ENCODE data around the gene PPIF. TPM values are rescaled to one million over a fixed set of nuclear protein-coding genes. Genes with fewer than 3 reads are reported as not detected.

Gene PPIF
- total and polyA plus RNA-seq, 2 of the 13 experiments (the other 11 are each of a cell fraction or from before 2014, with no cell fraction given) = 147 to 157 TPM

GRCh38 chr10:79360499-79361342 is 13.5 kb downstream of the PPIF start:
- DNase-seq (ENCODE audit: low spot score) (no peak), ATAC-seq (no peak), FAIRE-seq (no peak)
- no peaks in the 10 kb centered on the region for H3K27me3 ChIP-seq (ENCODE audit: control insufficient read depth in 1 of 2, insufficient read depth in 2 of 2, low read length in 2 of 2)
- H3K4me1 ChIP-seq (ENCODE audit: insufficient read depth, low read length) = peaks cover 27% of the 10 kb centered on the region
- H4K20me1 ChIP-seq (ENCODE audit: insufficient read depth, low read length) = no peaks in the 10 kb centered on the region; the same call in none of the 2 replicates
- H3K9me3 ChIP-seq (ENCODE audit: low read length) = no peaks in the 10 kb centered on the region
- no peak overlapping the region for H2AFZ ChIP-seq (ENCODE audit: low read length)
- no peak overlapping the region for H3K9ac ChIP-seq (ENCODE audit: insufficient read depth, low read depth, low read length)
- no peak overlapping the region for H3K4me3 ChIP-seq (replicated peaks in 1 of 3; ENCODE audit: insufficient read depth in 1 of 3, low read depth in 2 of 3, low read length in 3 of 3)
- 93% methylated on average over 5 of the region's 5 CpGs for WGBS (ENCODE audit: low lambda C conversion rate)
- H3K4me2 ChIP-seq (ENCODE audit: low read depth, low read length) = no peak overlapping the region
- in situ Hi-C loops (cut with HindIII; ENCODE audit: extremely low pct_ligation_motif_present, low pct_unique_long_range_greater_than_20kb) (no loop called here), intact Hi-C loops (cut with micrococcal nuclease; ENCODE audit: unreplicated experiment) (no loop called here)
- ChIA-PET POLR2A (interaction anchor here (1.7 kb wide), 1 partner anchor 12 kb away, joined by 4 read pairs; no protein-coding TSS in a partner anchor), CTCF (ENCODE audit: low intra/inter-chr PET ratio, low total read pairs) (no interaction called here)
- H3K79me2 ChIP-seq (ENCODE audit: insufficient read depth, low read length) = no peaks in the 10 kb centered on the region
- BruUV-seq (replicated peaks) = no TSS peak
- H3K36me3 ChIP-seq (replicated peaks in 1 of 2; ENCODE audit: control insufficient read depth in 1 of 2, insufficient read depth in 2 of 2, low read length in 2 of 2) = peaks cover 1 to 8% of the 10 kb centered on the region in 2 experiments; a peak in 1 of 5 replicates
- H3K27ac ChIP-seq (ENCODE audit: extremely low read length, insufficient read depth, low read length) = no peak overlapping the region
- TF ChIP-seq ZNF367 (CRISPR knock-in tag; IDR thresholded peaks at IDR 0.05; ENCODE audit: borderline replicate concordance) (no peak), TFE3 (CRISPR knock-in tag; IDR thresholded peaks at IDR 0.05) (no peak), REL (CRISPR knock-in tag; conservative IDR thresholded peaks at IDR 0.05) (no peak), ZNF318 (CRISPR knock-in tag; IDR thresholded peaks at IDR 0.05) (no peak), RERE (CRISPR knock-in tag; IDR thresholded peaks at IDR 0.05; ENCODE audit: low read depth) (no peak), THAP11 (CRISPR knock-in tag; IDR thresholded peaks at IDR 0.05) (no peak), ZNF724P (CRISPR knock-in tag; IDR thresholded peaks at IDR 0.05; ENCODE audit: borderline replicate concordance) (no peak)

Measured in HepG2 (cell line).